ENCODE results near the gene SHC2. TPM values are rescaled to one million over a fixed set of nuclear protein-coding genes. Genes with fewer than 3 reads are reported as not detected.
A peak's percentile ranks its signal among the peaks of the same experiment; 100 is the strongest.

Gene SHC2
- total and polyA plus RNA-seq, 2 of the 13 experiments (the other 11 are each of a cell fraction or from before 2014, with no cell fraction given), result 9.0 to 18.3 TPM

- TF ChIP-seq ZNF382 (CRISPR knock-in tag; IDR thresholded peaks at IDR 0.05; ENCODE audit: borderline replicate concordance) (no peak), AHR (CRISPR knock-in tag; IDR thresholded peaks at IDR 0.05) (no peak), ZNF614 (CRISPR knock-in tag; IDR thresholded peaks at IDR 0.05; ENCODE audit: borderline replicate concordance) (0 out of 2 replicates have a peak, but pooled peaks have one; percentile 37), SALL1 (CRISPR knock-in tag; IDR thresholded peaks at IDR 0.05) (peak; percentile 55; the same call in 1 of the 2 replicates), NR0B2 (CRISPR knock-in tag; IDR thresholded peaks at IDR 0.05) (no peak), ZNF569 (CRISPR knock-in tag; IDR thresholded peaks at IDR 0.05; ENCODE audit: borderline replicate concordance) (no peak), PHF21A (CRISPR knock-in tag; IDR thresholded peaks at IDR 0.05) (no peak), RBM22 (optimal IDR thresholded peaks at IDR 0.05; ENCODE audit: low read length) (no peak), ZNF251 (CRISPR knock-in tag; IDR thresholded peaks at IDR 0.05) (no peak), MZF1 (CRISPR knock-in tag; IDR thresholded peaks at IDR 0.05; ENCODE audit: borderline replicate concordance) (no peak), CENPX (CRISPR knock-in tag; IDR thresholded peaks at IDR 0.05) (no peak), ZNF850 (CRISPR knock-in tag; conservative IDR thresholded peaks at IDR 0.05) (no peak), ZNF30 (CRISPR knock-in tag; IDR thresholded peaks at IDR 0.05) (no peak), ZSCAN12 (CRISPR knock-in tag; IDR thresholded peaks at IDR 0.05) (no peak), ZNF678 (CRISPR knock-in tag; IDR thresholded peaks at IDR 0.05) (no peak), HNRNPUL1 (IDR thresholded peaks at IDR 0.05; ENCODE audit: low read depth, low read length) (no peak), ZFAT (CRISPR knock-in tag; conservative IDR thresholded peaks at IDR 0.05) (no peak), ZNF703 (CRISPR knock-in tag; IDR thresholded peaks at IDR 0.05; ENCODE audit: borderline replicate concordance) (no peak), SRSF9 (IDR thresholded peaks at IDR 0.05; ENCODE audit: borderline replicate concordance, insufficient read depth, low read depth, low read length, poor library complexity, severe bottlenecking) (no peak), RBAK (CRISPR knock-in tag; IDR thresholded peaks at IDR 0.05) (no peak), ZNF567 (CRISPR knock-in tag; IDR thresholded peaks at IDR 0.05; ENCODE audit: borderline replicate concordance) (no peak), ZNF431 (CRISPR knock-in tag; IDR thresholded peaks at IDR 0.05; ENCODE audit: borderline replicate concordance, low read depth) (no peak), ELF3 (CRISPR knock-in tag; IDR thresholded peaks at IDR 0.05) (no peak), HBP1 (CRISPR knock-in tag; IDR thresholded peaks at IDR 0.05; ENCODE audit: low read depth) (no peak), ZFP82 (CRISPR knock-in tag; IDR thresholded peaks at IDR 0.05; ENCODE audit: borderline replicate concordance) (no peak), MAF1 (CRISPR knock-in tag; IDR thresholded peaks at IDR 0.05; ENCODE audit: borderline replicate concordance) (no peak), MIER3 (CRISPR knock-in tag; IDR thresholded peaks at IDR 0.05; ENCODE audit: borderline replicate concordance) (no peak), CCDC6 (CRISPR knock-in tag; IDR thresholded peaks at IDR 0.05) (no peak), SP1 (IDR thresholded peaks at IDR 0.05) (no peak), SP1 (CRISPR knock-in tag; IDR thresholded peaks at IDR 0.05) (peak; percentile 83), TAF15 (IDR thresholded peaks at IDR 0.05; ENCODE audit: low read depth, low read length, poor library complexity, severe bottlenecking) (no peak)
These were observed 30.4 kb upstream of the SHC2 start (continued) for GRCh38 chr19:491146-491741.
